Ectodermal cell (in vitro differentiated cells): ENCODE data around the gene WDFY4.

Source experiments
- H3K27ac ChIP-seq: 2 replicates; pipeline ENCODE4 v1.7.0; 2013; ENCODE audit warnings: mild to moderate bottlenecking, low read depth, low read length; ENCODE audit not compliant: insufficient read depth, poor library complexity, severe bottlenecking
- H3K27me3 ChIP-seq: 2 replicates; pipeline ENCODE4 v1.7.0; 2013; ENCODE audit warnings: mild to moderate bottlenecking, low read length; ENCODE audit not compliant: insufficient read depth, control insufficient read depth, poor library complexity, severe bottlenecking
- H3K36me3 ChIP-seq: one replicate; pipeline ENCODE4 v1.7.0; 2013; ENCODE audit warnings: low read length; ENCODE audit not compliant: control insufficient read depth, insufficient read depth
- H3K4me1 ChIP-seq: one replicate; pipeline ENCODE4 v1.7.0; 2013; ENCODE audit warnings: low read length; ENCODE audit not compliant: control insufficient read depth, insufficient read depth
- H3K4me3 ChIP-seq: 2 replicates; pipeline ENCODE4 v1.7.0; 2013; ENCODE audit warnings: low read depth, low read length, control low read depth; ENCODE audit not compliant: insufficient read depth
- H3K9me3 ChIP-seq: 2 replicates; pipeline ENCODE4 v1.7.0; 2013; ENCODE audit warnings: mild to moderate bottlenecking, low read length, moderate library complexity; ENCODE audit not compliant: control insufficient read depth
- WGBS, 2 experiments: methylation state at CpG; one replicate each; pipeline ENCODE4 v1.1.7; 2013; ENCODE audit warnings: missing lambda C conversion rate in 2 of 2; 5-methylcytosine and 5-hydroxymethylcytosine counted together

WDFY4 gene

DNA sequence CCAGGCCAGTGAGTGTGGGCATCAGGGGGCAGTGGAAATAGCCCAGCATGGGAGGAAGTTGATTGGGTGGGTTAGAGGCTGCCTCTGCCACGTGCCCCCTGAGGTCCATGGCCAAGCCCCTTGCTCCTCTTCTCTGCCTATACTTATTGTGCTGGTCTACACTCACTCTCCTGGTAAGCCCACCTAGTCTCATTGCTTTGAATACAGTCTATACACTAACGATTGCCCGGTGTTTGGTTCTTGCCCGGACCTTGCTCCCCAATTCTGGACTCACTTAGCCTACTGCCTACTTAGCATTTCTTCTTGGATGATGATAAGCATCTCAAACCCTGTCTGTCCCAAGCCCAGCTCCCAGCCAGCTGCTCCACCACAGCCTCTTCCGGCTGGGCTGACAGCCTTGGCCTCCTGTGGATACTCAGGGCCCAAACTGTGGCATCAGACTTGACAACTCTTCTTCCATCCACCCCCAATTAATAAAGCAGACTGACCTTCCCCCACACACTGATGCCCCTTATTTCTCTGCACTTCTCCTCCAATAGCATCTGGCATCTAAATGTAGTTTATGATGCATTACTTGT is 244.8 kb downstream of the WDFY4 start:
- Histone ChIP-seq H3K4me3 (no peak overlapping the region), H3K27me3 (no peaks in the 10 kb centered on the region), H3K4me1 (peaks cover 3% of the 10 kb centered on the region), H3K36me3 (no peaks in the 10 kb centered on the region), H3K27ac (no peak overlapping the region), H3K9me3 (no peaks in the 10 kb centered on the region)
- 70 to 71% methylated on average over 5 of the region's 5 CpGs for WGBS, 2 experiments

- 53 to 69% methylated on average over 4 of the region's 4 CpGs for WGBS, 2 experiments
- H3K4me1 ChIP-seq: peaks cover 3% of the 10 kb centered on the region
- no peaks in the 10 kb centered on the region for H3K9me3 ChIP-seq
- H3K27me3 ChIP-seq: no peaks in the 10 kb centered on the region
- no peak overlapping the region for H3K27ac ChIP-seq
- H3K36me3 ChIP-seq: no peaks in the 10 kb centered on the region
- no peak overlapping the region for H3K4me3 ChIP-seq
These were observed 246.5 kb downstream of the WDFY4 start for GRCh38 chr10:48931188-48931587.

DNA sequence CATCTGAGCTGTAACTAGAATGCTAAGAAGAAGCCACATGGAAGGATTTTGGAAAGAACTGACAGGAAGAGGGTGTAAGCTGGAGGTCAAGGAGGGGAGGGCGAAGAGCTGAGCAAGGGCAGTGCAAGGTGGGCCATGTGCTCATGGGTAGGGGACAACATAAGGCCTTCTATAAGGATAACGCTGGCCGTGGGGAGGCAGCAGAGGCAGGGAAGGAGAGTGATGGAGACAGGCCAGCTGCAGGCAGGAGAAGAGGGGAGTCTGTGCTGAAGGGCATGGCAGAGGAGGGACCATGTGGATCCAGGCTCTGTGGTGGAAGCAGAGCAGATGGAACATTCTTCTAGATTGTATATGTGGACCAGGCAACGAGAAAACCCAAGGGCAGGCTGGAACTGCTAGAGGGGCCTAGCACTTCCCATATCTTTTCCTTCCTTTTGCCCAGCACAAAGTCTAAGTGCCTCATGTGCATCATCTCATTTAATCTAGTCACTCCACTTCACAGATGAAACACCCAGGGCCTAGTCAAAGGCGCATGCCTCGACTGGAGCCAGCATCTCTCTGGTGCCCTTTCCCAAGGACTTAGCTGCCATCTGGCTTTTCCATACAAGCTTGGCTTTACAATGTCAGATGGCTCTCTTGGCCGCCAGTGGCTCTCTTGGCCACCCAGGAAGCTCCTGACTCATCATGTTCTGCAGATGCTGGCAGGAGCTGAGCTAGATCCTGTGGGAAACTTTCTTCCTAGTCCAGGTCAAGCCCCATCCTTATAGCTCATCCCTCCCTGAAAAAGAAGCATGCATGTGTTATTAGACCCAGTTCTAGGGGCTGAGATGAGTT is 248.4 kb downstream of the WDFY4 start:
- H3K9me3 ChIP-seq: no peaks in the 10 kb centered on the region
- no peaks in the 10 kb centered on the region for H3K36me3 ChIP-seq
- H3K27ac ChIP-seq: no peak overlapping the region
- WGBS, 2 experiments: 91 to 93% methylated on average over 7 of the region's 7 CpGs
- H3K4me3 ChIP-seq: no peak overlapping the region
- peaks cover 3% of the 10 kb centered on the region for H3K4me1 ChIP-seq
- no peaks in the 10 kb centered on the region for H3K27me3 ChIP-seq

- 74 to 75% methylated on average over 18 of the region's 18 CpGs for WGBS, 2 experiments
- Histone ChIP-seq H3K27me3 (no peaks in the 10 kb centered on the region), H3K9me3 (no peaks in the 10 kb centered on the region), H3K4me3 (no peak overlapping the region), H3K27ac (no peak overlapping the region), H3K4me1 (peaks cover 3% of the 10 kb centered on the region), H3K36me3 (no peaks in the 10 kb centered on the region)
These were observed 250.2 kb downstream of the WDFY4 start for GRCh38 chr10:48934672-48935501.

DNA sequence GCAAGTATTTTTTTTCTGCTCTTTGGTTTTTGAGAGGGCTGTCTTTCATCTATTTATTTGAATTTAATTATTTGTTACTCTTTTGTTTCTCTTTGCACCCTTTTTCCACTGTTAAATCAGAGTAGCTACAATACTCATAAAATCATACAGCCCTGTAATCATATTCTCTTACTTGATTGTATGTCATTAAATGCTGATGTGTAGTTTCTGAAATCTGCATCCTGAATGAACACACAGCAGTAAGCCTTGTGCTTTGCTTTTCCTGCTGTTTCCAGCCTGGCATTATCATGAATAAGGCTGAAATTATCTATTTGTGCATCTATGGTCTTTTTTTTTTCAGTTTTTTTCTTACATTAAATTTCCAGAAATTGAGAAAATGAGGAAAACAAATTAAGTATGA is 250.9 kb downstream of the WDFY4 start:
- H3K27ac ChIP-seq: no peak overlapping the region
- no peaks in the 10 kb centered on the region for H3K9me3 ChIP-seq
- no peaks in the 10 kb centered on the region for H3K36me3 ChIP-seq
- H3K4me1 ChIP-seq: peaks cover 3% of the 10 kb centered on the region
- no peaks in the 10 kb centered on the region for H3K27me3 ChIP-seq
- no peak overlapping the region for H3K4me3 ChIP-seq

DNA sequence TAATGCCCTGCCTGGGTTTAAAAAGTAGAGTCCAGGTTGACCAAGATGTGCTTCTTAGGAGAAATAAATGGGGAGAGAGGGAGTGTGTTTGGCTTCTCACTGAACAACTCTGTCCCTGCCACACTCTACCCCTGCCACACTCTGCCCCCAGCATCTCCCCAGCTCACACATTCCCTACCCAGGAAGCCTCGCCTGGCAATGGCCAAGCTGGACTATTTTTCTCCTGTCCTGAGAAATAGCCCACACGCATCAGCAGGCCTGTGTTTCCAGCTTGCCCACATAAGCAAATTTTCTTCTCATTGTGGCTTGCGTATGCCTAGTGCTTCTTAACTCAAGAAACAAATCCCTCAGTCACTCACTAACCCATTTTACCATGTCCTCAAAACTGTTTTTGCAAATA is 253.1 kb downstream of the WDFY4 start:
- WGBS, 2 experiments: 91 to 94% methylated on average over 3 of the region's 3 CpGs

DNA sequence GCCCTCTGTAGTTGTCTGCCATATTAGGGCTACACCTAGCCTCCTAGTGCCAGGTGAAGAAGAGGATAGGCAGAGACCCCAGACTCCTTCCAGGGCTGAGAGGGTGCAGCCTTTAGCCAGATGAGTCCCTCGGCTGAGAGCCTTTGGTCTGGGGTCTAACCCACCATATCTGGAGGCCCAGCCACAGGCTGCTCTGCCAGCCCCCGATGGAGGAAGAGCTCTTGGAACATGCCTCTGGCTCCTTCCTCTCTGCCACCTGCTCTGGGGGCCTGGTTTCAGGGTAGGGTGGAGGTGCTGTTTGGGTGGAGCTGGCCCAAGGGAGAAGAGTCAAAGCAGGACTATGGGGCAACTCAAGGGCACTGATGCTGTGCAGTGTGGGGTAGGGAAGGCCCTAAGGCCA is 253.6 kb downstream of the WDFY4 start:
- H3K4me3 ChIP-seq: no peak overlapping the region
- no peaks in the 10 kb centered on the region for H3K27me3 ChIP-seq
- H3K4me1 ChIP-seq: peaks cover 9% of the 10 kb centered on the region
- H3K27ac ChIP-seq: no peak overlapping the region
- H3K36me3 ChIP-seq: no peaks in the 10 kb centered on the region
- H3K9me3 ChIP-seq: no peaks in the 10 kb centered on the region
- 90% methylated on average over 2 of the region's 2 CpGs for WGBS, 2 experiments

More for the DNA sequence above, 253.1 kb downstream of the WDFY4 start:
- no peak overlapping the region for H3K27ac ChIP-seq
- H3K36me3 ChIP-seq: no peaks in the 10 kb centered on the region
- no peaks in the 10 kb centered on the region for H3K9me3 ChIP-seq
- no peak overlapping the region for H3K4me3 ChIP-seq
- peaks cover 9% of the 10 kb centered on the region for H3K4me1 ChIP-seq
- H3K27me3 ChIP-seq: no peaks in the 10 kb centered on the region

- Histone ChIP-seq H3K36me3 (no peaks in the 10 kb centered on the region), H3K4me1 (peaks cover 9% of the 10 kb centered on the region), H3K27me3 (no peaks in the 10 kb centered on the region), H3K9me3 (no peaks in the 10 kb centered on the region), H3K4me3 (no peak overlapping the region), H3K27ac (no peak overlapping the region)
- WGBS, 2 experiments: 79 to 98% methylated on average over 5 to 6 of the region's 6 CpGs
These were observed 254.4 kb downstream of the WDFY4 start for GRCh38 chr10:48938990-48939536.

GRCh38 chr10:48939790-48940325 is 255.2 kb downstream of the WDFY4 start, which contains the start of gene LRRC18:
TSS of gene LRRC18 (minus strand) at chr10:48939840. CDS start at chr10:48914155, 25,685 bp downstream.
- whole genome bisulfite sequencing, 2 experiments: 91 to 94% methylated on average over 2 of the region's 2 CpGs
- Histone ChIP-seq H3K36me3 (no peaks in the 10 kb centered on the region), H3K27ac (no peak within 1 kb of the TSS), H3K27me3 (no peaks in the 10 kb centered on the region), H3K9me3 (no peaks in the 10 kb centered on the region), H3K4me1 (peaks cover 9% of the 10 kb centered on the region), H3K4me3 (no peak within 1 kb of the TSS)
